ENCODE measurements around the gene CREB3. TPM values are rescaled to one million over a fixed set of nuclear protein-coding genes. Genes with fewer than 3 reads are reported as not detected.

The CREB3 gene
- total and polyA plus RNA-seq, 9 of the 15 experiments (the other 6 are each of a cell fraction or from before 2014, with no cell fraction given): 5.7 to 18.3 (median 14.9) TPM

DNA sequence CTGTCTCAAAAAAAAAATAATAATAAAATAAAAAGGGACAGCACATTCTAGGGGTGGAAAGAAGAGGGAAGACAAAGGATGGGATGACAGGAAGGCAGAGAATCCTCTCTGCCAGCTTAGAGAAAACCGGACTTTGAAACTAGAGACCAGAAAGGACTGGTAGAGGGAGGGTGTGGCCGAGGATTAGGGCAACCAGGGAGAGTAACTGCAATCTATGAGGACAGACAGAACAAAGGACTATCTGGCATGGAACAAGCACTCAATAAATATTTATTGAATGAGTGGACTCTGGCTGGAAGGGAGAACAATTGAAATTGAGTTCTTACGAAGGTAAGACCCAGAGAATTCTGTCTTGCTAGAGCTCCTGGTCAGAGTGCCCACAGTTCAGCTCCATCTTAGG, 14.1 kb downstream of the CREB3 start:
- no peak overlapping the region for H2AFZ ChIP-seq (ENCODE audit: low read depth, low read length)
- WGBS (ENCODE audit: insufficient coverage, low coverage, missing lambda C conversion rate): 0% methylated on average over 3 of the region's 3 CpGs
- in situ Hi-C loops (cut with MboI) (no loop called here), intact Hi-C loops (cut with micrococcal nuclease) (no loop called here)
- TF ChIP-seq, protein P1, sequence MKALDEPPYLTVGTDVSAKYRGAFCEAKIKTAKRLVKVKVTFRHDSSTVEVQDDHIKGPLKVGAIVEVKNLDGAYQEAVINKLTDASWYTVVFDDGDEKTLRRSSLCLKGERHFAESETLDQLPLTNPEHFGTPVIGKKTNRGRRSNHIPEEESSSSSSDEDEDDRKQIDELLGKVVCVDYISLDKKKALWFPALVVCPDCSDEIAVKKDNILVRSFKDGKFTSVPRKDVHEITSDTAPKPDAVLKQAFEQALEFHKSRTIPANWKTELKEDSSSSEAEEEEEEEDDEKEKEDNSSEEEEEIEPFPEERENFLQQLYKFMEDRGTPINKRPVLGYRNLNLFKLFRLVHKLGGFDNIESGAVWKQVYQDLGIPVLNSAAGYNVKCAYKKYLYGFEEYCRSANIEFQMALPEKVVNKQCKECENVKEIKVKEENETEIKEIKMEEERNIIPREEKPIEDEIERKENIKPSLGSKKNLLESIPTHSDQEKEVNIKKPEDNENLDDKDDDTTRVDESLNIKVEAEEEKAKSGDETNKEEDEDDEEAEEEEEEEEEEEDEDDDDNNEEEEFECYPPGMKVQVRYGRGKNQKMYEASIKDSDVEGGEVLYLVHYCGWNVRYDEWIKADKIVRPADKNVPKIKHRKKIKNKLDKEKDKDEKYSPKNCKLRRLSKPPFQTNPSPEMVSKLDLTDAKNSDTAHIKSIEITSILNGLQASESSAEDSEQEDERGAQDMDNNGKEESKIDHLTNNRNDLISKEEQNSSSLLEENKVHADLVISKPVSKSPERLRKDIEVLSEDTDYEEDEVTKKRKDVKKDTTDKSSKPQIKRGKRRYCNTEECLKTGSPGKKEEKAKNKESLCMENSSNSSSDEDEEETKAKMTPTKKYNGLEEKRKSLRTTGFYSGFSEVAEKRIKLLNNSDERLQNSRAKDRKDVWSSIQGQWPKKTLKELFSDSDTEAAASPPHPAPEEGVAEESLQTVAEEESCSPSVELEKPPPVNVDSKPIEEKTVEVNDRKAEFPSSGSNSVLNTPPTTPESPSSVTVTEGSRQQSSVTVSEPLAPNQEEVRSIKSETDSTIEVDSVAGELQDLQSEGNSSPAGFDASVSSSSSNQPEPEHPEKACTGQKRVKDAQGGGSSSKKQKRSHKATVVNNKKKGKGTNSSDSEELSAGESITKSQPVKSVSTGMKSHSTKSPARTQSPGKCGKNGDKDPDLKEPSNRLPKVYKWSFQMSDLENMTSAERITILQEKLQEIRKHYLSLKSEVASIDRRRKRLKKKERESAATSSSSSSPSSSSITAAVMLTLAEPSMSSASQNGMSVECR (CRISPR knock-in tag; IDR thresholded peaks at IDR 0.05): no peak
- TF ChIP-seq, protein P2, sequence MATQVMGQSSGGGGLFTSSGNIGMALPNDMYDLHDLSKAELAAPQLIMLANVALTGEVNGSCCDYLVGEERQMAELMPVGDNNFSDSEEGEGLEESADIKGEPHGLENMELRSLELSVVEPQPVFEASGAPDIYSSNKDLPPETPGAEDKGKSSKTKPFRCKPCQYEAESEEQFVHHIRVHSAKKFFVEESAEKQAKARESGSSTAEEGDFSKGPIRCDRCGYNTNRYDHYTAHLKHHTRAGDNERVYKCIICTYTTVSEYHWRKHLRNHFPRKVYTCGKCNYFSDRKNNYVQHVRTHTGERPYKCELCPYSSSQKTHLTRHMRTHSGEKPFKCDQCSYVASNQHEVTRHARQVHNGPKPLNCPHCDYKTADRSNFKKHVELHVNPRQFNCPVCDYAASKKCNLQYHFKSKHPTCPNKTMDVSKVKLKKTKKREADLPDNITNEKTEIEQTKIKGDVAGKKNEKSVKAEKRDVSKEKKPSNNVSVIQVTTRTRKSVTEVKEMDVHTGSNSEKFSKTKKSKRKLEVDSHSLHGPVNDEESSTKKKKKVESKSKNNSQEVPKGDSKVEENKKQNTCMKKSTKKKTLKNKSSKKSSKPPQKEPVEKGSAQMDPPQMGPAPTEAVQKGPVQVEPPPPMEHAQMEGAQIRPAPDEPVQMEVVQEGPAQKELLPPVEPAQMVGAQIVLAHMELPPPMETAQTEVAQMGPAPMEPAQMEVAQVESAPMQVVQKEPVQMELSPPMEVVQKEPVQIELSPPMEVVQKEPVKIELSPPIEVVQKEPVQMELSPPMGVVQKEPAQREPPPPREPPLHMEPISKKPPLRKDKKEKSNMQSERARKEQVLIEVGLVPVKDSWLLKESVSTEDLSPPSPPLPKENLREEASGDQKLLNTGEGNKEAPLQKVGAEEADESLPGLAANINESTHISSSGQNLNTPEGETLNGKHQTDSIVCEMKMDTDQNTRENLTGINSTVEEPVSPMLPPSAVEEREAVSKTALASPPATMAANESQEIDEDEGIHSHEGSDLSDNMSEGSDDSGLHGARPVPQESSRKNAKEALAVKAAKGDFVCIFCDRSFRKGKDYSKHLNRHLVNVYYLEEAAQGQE (IDR thresholded peaks at IDR 0.05; ENCODE audit: borderline replicate concordance): 0 out of 2 replicates have a peak, but pooled peaks have one; percentile 13
- TF ChIP-seq, protein P2 (CRISPR knock-in tag; IDR thresholded peaks at IDR 0.05; ENCODE audit: low read depth): no peak
- peak overlapping the region; percentile 31 to 86; a peak in 3 of 4 replicates for H3K9ac ChIP-seq (ENCODE audit: insufficient read depth in 1 of 2, low read depth in 2 of 2, low read length in 2 of 2)
- H3K9me1 ChIP-seq (ENCODE audit: control insufficient read depth, insufficient read depth, low read length): peaks cover 6% of the 10 kb centered on the region
- H4K20me1 ChIP-seq (replicated peaks; ENCODE audit: control insufficient read depth, insufficient read depth, low read length): peaks cover 19% of the 10 kb centered on the region
- no peaks in the 10 kb centered on the region for H3K27me3 ChIP-seq (ENCODE audit: control insufficient read depth in 2 of 2, insufficient read depth in 2 of 2, low read length in 2 of 2)
- FAIRE-seq (peak; percentile 35), ATAC-seq (no peak), DNase-seq (ENCODE audit: extremely low read depth in 1 of 4, low spot score in 3 of 4) (no peak)
- H3K4me2 ChIP-seq (ENCODE audit: insufficient read depth, low read length): peak overlapping the region; percentile 93
- BruUV-seq (replicated peaks): no TSS peak
- no peaks in the 10 kb centered on the region for H3K9me3 ChIP-seq (replicated peaks; ENCODE audit: control insufficient read depth, insufficient read depth, low read depth, low read length)
- H3K79me2 ChIP-seq (ENCODE audit: control insufficient read depth, insufficient read depth, low read length): peaks cover 70% of the 10 kb centered on the region
- peak overlapping the region; percentile 95 for H3K4me3 ChIP-seq
- H3K4me1 ChIP-seq (replicated peaks in 1 of 2; ENCODE audit: control insufficient read depth in 2 of 2, insufficient read depth in 2 of 2, low read length in 2 of 2): peaks cover 8 to 18% of the 10 kb centered on the region in 2 experiments; a peak in 4 of 5 replicates
- H3K36me3 ChIP-seq (ENCODE audit: control insufficient read depth, insufficient read depth, low read length): peaks cover 57% of the 10 kb centered on the region
- CTCF ChIA-PET (ENCODE audit: low intra/inter-chr PET ratio): no interaction called here
- POLR2A ChIA-PET: interaction anchor here (0.7 to 3.9 kb wide), 5 partner anchors 9 to 84 kb away, joined by 3 to 17 read pairs (median 3); partner anchors contain the start of genes CREB3 and TLN1
- H3K27ac ChIP-seq (ENCODE audit: extremely low read depth, low read depth, low read length): no peak overlapping the region
